ENCODE results near the gene KLHL17.
A peak's percentile ranks its signal among the peaks of the same experiment; 100 is the strongest.

The KLHL17 gene

DNA sequence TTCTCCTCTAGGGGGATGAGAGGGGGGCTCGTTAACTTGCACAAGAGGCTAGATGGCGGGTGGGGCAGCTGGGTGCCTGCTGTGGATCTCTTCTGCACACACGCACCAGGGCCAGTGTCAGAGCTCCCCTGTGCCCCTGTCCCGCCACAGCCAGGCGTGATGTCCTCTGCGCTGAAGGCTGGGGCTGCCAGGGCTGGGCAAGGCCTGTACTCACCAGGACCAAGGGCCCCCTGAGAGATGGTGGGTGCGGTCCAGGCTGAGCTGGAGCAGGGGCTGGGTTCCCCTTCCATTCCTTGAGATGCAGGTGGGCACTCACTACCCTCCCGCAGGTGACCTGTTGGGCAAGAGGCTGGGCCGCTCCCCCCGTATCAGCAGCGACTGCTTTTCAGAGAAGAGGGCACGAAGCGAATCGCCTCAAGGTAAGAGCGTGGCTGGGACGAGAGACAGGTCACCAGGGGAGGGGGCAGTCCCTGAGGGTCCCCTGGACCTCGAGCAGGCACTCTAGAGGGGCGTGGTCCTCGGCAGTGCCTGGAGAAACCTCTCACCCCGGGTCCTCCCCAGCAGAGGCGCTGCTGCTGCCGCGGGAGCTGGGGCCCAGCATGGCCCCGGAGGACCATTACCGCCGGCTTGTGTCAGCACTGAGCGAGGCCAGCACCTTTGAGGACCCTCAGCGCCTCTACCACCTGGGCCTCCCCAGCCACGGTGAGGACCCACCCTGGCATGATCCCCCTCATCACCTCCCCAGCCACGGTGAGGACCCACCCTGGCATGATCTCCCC lies 21.5 kb upstream of the KLHL17 start:
- H3K4me1 Mint-ChIP-seq: peaks cover 38% of the 10 kb centered on the region

DNA sequence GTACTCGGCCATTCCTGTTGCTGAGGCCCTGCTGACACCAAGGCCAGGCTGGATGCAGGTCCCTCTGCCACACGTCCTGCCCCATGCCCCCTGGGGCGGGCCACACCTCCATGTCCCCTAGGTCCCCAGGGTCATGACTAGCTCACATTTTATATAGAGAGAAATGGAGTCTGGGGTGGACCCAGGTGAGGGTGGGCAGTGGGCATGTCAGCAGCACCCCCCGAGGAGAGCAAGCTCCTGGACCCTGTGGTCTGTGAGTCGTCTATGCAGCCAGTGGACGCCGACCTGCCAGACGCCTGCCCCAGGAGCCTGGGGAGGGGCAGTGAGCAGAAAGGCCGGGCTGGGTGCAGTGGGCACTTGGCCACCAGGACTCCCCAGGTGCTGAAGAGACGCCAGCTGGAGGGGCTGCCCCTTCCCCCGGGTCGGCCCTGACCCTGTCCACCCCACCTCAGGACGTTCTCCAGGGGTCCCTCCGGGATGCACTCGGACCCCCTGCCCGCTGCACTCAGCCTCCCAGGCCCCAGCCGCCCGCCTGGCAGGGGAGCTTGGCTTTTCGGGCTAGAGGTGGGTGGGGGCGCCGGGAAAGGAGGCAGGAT lies 20.8 kb upstream of the KLHL17 start:
- H3K27me3 Mint-ChIP-seq (ENCODE audit: low read depth, poor library complexity): peaks cover 59% of the 10 kb centered on the region
- no peak overlapping the region for H3K27ac Mint-ChIP-seq
- TF ChIP-seq, protein P1, sequence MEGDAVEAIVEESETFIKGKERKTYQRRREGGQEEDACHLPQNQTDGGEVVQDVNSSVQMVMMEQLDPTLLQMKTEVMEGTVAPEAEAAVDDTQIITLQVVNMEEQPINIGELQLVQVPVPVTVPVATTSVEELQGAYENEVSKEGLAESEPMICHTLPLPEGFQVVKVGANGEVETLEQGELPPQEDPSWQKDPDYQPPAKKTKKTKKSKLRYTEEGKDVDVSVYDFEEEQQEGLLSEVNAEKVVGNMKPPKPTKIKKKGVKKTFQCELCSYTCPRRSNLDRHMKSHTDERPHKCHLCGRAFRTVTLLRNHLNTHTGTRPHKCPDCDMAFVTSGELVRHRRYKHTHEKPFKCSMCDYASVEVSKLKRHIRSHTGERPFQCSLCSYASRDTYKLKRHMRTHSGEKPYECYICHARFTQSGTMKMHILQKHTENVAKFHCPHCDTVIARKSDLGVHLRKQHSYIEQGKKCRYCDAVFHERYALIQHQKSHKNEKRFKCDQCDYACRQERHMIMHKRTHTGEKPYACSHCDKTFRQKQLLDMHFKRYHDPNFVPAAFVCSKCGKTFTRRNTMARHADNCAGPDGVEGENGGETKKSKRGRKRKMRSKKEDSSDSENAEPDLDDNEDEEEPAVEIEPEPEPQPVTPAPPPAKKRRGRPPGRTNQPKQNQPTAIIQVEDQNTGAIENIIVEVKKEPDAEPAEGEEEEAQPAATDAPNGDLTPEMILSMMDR (IDR thresholded peaks at IDR 0.05): no peak
- no peak for DNase-seq
- H3K4me1 Mint-ChIP-seq: peaks cover 45% of the 10 kb centered on the region
- no peaks in the 10 kb centered on the region for H3K36me3 Mint-ChIP-seq (ENCODE audit: low read depth)
- no peaks in the 10 kb centered on the region for H3K9me3 Mint-ChIP-seq
- peak overlapping the region; percentile 13 for H3K4me3 Mint-ChIP-seq

More for the DNA sequence above, 21.5 kb upstream of the KLHL17 start:
- no peaks in the 10 kb centered on the region for H3K36me3 Mint-ChIP-seq (ENCODE audit: low read depth)
- peaks cover 56% of the 10 kb centered on the region for H3K27me3 Mint-ChIP-seq (ENCODE audit: low read depth, poor library complexity)
- H3K27ac Mint-ChIP-seq: no peak overlapping the region
- no peak for DNase-seq
- TF ChIP-seq, protein P1 (IDR thresholded peaks at IDR 0.05): no peak
- no peak overlapping the region for H3K4me3 Mint-ChIP-seq
- H3K9me3 Mint-ChIP-seq: no peaks in the 10 kb centered on the region

DNA sequence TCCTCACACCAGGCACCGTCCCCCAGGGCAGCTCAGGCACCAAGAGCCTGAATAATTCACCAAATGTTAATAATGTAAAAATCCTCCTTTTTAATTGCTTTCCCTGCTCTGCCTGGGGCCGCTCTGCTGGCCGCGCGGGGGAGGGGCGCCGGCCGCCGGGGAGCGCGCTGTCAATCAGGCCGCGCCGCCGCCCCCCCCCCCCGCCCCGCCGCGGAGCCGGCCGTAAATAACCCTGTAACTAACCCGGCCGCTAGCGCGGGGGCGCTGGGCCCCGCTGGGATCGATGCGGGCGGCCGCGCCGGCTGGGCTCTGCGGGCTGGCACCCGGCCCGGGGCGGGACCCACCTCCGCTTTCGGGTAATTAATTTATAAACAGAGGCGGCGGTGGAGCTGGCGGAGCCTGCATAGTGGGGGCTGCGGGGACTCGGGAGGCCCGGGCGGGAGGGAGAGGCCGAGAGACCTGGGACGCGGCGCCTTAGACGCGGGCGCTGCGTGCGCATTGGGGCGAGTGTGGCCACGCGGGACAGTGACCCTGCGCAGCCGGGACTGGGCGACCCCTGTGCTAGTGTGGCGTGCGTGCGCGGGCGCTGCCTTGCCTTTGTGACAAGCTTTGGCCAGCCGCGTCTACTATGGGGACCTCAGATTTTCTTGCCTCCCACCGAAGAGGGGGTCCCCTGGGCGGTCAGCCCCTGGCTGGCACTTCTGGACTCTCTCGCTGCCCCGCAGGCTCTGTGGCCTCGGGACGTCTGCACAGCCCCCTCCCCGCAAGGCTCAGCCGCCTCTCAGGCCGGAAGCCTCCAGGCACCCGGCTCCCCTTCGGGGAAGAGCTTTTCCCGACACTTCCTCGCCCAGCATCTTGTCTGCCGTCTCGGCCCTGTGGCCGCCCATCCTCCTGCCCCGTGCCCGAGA lies 20.0 kb upstream of the KLHL17 start:
- H3K9me3 Mint-ChIP-seq: no peaks in the 10 kb centered on the region
- H3K4me3 Mint-ChIP-seq: peak overlapping the region; percentile 44
- TF ChIP-seq, protein P1 (IDR thresholded peaks at IDR 0.05): no peak
- no peak overlapping the region for H3K27ac Mint-ChIP-seq
- DNase-seq: peak; percentile 77
- peaks cover 57% of the 10 kb centered on the region for H3K27me3 Mint-ChIP-seq (ENCODE audit: low read depth, poor library complexity)
- peaks cover 46% of the 10 kb centered on the region for H3K4me1 Mint-ChIP-seq
- peaks cover 5% of the 10 kb centered on the region for H3K36me3 Mint-ChIP-seq (ENCODE audit: low read depth)

DNA sequence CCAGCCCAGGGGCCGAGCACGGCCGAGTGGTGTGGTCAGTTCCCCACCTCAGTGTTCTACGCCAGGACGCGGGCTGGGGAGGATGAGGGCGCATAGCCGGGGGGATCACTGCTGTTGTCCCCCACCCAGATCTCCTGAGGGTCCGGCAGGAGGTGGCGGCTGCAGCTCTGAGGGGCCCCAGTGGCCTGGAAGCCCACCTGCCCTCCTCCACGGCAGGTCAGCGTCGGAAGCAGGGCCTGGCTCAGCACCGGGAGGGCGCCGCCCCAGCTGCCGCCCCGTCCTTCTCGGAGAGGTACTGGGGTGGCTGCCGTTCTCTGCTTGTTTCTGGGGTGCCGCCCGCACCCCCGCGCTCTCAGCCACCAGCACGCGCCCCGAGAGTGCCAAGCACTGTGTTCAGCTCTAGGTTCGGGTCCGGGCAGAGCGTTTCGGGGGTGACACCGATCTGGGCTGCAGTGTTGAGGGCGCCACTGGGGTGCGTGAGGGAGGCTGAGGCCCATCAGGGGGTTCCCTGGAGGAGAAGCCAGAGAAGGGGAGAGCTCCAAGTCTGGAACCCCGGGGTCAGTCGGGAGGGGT lies 19.3 kb upstream of the KLHL17 start:
- peaks cover 48% of the 10 kb centered on the region for H3K4me1 Mint-ChIP-seq
- TF ChIP-seq, protein P1 (IDR thresholded peaks at IDR 0.05): no peak
- H3K27ac Mint-ChIP-seq: no peak overlapping the region
- H3K27me3 Mint-ChIP-seq (ENCODE audit: low read depth, poor library complexity): peaks cover 50% of the 10 kb centered on the region
- H3K36me3 Mint-ChIP-seq (ENCODE audit: low read depth): peaks cover 13% of the 10 kb centered on the region
- peak overlapping the region; percentile 77 for H3K4me3 Mint-ChIP-seq
- no peak for DNase-seq
- no peaks in the 10 kb centered on the region for H3K9me3 Mint-ChIP-seq

DNA sequence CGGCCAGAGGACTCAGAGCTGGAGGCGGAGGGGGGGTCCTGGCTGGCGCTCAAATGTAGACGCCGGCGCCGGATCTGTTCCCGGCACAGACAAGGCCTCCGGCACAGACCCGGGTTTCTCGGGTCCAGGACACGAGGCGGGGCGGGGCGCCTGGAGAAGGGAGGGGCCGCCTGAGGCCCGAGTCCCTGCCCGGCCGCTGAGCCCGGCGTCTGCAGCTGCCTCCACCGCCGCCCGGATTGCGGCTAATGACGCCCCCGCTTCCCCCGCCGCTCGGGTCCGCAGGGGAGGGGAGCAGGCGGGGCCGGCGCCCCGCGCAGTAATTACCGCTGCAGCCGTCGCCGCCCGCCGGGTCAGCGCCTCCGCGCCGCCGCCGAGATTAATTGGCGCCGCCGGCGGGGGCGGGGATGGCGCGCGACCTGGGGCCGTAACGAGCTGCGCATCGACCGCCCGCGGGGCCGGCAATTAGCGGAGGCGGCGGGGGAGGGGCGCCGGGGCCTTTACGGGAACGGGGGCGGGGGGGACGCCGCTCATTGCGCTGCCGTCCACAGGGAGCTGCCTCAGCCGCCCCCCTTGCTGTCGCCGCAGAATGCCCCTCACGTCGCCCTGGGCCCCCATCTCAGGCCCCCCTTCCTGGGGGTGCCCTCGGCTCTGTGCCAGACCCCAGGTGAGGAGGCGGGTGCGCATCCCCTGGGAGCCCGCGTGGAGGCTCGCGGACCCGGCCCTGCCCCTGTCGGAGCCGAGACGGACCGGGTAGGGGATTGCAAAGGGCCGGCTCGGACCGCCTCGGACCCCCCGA lies 18.6 kb upstream of the KLHL17 start:
- H3K27ac Mint-ChIP-seq: no peak overlapping the region
- no peaks in the 10 kb centered on the region for H3K9me3 Mint-ChIP-seq
- peaks cover 48% of the 10 kb centered on the region for H3K4me1 Mint-ChIP-seq
- H3K36me3 Mint-ChIP-seq (ENCODE audit: low read depth): peaks cover 13% of the 10 kb centered on the region
- DNase-seq: peak; percentile 78
- peak overlapping the region; percentile 77 for H3K4me3 Mint-ChIP-seq
- TF ChIP-seq, protein P1 (IDR thresholded peaks at IDR 0.05): no peak
- H3K27me3 Mint-ChIP-seq (ENCODE audit: low read depth, poor library complexity): peaks cover 47% of the 10 kb centered on the region

Measured in nephron progenitor cell (in vitro differentiated cells).